GM18907 (cell line): ENCODE data around the gene APLNR.
"Not testable (repeated sequence)": the region's sequence is repeated elsewhere in the genome, so short reads cannot be mapped to it uniquely, and the experiment has no call there.

Experiments used
- ATAC-seq: cut with Tn5 transposase; IDR thresholded peaks from one replicate; pipeline ENCODE4 v1.9.1; 2021; ENCODE audit warnings: mild to moderate bottlenecking, moderate library complexity; ENCODE audit not compliant: unreplicated experiment

The APLNR gene

DNA sequence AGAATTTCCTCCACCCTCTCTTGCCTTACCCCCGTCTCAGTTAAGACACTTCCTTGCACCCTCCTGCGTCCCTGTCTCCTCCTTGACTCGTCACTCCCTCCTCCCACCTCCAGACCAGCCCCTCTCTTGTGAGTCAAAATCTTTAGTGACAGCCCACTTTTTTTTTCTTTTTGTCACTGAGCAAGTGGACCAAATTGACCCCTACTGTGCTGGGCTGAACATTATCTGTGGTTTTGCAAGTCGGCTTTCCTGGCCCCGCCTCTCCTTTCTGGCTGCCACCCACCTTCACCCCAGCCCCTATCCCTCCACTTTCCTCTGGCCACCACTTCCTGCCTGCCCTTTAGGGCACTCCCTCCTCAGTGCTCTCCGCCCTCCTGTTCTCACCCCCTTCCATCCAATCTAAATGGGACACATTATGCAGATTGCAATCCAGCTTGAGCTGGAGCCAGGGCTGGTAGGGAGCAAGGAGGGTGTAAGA is at the start of gene APLNR:
APLNR (minus strand) TSS at position 47 of the 478 bp plus-strand sequence. CDS start 246 bp downstream, outside the sequence.
- ATAC-seq: no peak

GRCh38 chr11:57283231-57283990 is 46.4 kb upstream of the APLNR start:
- ATAC-seq: no peak

GRCh38 chr11:57281546-57281945 is 44.5 kb upstream of the APLNR start:
- not testable (repeated sequence) for ATAC-seq

- ATAC-seq: no peak
Measured at GRCh38 chr11:57279116-57279515, 42.1 kb upstream of the APLNR start.

GRCh38 chr11:57278721-57279095 is 41.7 kb upstream of the APLNR start:
- ATAC-seq: no peak

DNA sequence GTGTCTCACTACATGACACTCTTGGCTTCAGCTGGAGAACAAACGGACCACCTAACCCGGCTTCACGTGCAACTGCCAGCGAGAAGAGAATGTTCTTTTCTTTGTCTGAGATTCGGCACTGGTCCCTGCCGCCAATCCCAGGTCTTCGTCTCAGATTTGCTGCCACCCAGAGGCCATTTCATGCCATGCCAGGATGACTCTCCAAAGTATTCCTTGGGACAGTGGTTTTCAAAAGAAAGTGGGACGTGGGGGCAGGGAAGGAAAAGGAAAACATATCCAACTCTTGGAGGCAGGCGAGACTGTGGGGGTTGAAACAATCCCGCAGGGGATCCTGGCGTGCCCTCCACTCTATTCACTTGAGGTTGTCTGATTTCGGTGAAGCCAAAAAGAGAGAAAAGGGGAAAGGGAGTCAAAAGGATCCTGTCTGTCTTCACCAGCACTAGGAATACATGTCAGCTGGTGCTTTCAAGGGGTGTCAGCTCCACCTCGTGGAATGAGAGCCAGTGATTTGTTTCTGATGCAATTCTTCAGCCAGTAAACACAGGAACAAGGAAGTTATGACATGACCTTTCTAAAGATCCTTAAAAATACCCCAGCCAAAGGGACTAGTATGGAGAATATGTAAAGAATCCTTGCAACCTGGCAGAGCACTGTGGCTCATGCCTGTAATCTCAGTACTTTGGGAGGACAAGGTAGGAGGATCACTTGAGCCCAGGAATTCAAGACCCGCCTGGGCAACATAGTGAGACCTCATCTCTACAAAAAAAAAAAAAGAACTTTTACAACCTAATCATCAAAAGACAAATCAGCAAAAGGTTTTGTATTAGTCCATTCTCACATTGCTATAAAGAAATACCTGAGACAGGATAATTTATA is 41.0 kb upstream of the APLNR start:
- peak; percentile 91 for ATAC-seq

DNA sequence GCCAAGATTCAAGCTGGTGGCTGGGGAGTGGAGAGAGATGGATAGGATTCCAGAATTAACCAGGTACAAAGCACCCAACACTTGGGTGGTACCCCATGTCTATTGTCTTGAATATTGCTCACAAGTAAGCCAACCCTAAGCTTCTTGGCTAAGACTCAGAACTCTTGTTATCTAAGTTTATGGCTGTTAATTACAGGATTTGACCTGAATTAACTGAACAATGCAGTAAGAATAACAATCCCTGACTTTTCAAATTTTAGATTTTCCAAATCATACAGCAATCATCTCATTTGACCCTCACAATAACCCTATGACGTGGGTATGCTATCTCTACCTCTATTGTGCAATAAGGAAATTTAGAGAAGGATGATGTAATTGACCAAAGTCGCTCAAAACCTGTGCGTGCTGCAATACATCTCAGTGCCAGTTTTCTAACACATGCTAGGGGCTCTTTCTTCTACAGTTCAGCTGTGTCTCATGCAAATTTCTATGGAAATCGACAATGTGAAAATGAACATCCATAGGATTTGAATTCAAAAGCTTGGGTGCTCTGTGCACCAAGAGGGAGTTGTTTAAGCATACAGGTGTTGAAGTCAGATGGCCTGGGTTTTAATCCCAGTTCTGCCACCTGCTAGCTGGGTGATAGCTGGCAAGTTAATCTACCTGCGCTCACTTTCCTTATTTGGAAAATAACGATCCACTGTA is 40.1 kb upstream of the APLNR start:
- no peak for ATAC-seq

DNA sequence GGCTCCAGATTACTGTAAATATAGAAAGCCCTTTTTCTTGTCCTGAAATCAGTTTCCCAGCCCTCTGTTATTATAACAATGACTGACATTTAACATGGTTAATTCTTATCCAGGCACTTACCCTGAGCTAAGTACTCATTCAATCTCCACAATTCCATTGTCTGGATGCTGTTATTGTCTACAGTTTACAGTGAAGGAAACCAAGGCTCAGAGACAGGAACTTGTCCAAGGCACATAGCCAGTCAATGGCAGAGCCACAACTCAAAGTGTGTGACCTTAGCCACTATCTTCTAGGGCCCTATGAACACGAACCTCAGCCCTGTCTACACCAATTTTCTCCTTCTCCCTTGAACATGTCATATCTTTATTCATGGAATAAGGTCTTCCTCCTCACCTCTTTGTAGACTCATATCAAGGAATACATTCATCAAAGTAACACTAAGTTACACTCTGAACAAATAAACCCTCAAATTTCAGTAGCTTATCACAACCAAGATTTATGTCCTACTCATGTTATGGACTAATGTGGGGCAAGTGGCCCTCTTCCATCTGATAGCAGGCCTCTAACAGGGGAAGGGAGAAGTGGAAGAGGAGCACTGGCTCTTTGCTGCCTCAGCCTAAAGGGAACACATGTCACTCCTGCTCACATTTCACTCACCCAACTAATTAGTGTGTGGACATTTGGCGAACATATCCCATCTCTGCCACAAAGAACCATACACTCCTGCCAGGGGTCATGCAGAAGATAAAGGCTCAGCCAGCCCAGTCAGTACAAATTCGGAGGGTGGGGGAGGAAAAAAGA is 39.3 kb upstream of the APLNR start:
- ATAC-seq: no peak

- no peak for ATAC-seq
Measured at GRCh38 chr11:57275582-57275981, 38.5 kb upstream of the APLNR start.

DNA sequence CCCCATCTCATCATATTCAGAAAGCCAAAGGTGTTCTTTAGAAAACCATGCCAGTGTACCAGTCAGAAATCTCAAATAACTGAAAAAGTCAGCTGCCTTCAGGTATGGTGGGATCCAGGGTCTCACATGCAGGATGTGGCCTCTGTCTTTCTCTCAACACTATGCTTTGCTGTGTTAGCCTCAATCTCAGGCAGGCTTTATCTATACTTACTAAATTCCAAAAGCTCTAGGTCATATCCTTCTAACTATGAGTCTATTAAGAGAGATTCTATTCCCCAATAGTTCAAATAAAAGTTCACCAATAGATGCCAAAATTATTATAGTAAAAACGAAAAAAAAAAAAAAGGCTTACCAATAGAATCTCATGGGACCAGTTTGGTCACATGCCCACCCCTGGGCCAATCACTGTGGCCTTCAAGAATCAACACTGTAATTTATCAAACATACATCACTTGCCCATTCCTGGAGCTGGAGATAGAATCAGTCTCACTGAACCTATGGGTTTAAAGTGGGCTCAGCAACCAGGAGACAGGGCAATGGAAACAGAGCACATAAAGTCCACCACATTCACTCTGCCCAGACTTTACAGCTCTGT is 38.0 kb upstream of the APLNR start:
- no peak for ATAC-seq

GRCh38 chr11:57273448-57274058 is 36.5 kb upstream of the APLNR start:
- ATAC-seq: no peak

DNA sequence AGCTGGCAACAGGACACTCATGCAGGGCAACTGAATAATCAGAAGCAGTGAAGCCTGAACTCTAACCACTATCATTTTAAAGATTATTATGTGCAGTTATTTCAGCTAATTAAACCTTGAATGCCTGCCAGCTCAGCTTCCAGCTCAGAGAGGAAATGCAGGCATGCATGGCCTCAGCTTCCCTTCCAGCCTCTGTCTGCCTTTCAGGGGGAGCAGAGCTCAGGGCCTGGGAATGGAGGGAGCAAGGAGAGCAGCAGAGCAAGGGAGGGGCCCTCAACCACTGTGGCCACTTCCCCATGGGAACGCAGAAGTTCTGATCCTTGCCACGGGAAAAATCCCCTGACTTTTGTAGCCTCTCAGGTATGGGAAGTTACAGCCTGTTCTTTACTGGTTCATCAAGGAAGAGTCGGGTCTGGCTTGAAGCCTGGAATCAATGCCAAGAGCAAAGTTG is 32.5 kb upstream of the APLNR start:
- ATAC-seq: no peak

DNA sequence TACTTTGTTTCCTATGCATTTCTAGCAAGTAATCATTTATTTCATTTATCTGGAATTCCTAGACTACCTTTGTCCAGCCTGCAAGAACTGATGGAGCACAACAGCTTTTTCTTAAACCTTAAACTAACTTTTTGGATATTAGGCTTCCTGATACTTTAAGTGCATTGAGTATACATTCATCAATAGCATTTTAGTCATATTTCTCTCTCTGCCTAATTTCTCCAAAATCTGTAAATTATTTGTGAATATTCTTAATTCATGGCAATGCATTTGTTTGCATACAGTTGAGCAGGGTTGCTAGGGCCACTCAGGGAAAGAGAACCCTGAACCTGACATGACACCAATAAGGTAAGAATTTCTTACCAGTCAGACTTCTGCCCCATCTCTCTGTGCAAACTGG is 29.1 kb upstream of the APLNR start:
- no peak for ATAC-seq

- no peak for ATAC-seq
Measured at GRCh38 chr11:57263351-57263750, 26.3 kb upstream of the APLNR start.

DNA sequence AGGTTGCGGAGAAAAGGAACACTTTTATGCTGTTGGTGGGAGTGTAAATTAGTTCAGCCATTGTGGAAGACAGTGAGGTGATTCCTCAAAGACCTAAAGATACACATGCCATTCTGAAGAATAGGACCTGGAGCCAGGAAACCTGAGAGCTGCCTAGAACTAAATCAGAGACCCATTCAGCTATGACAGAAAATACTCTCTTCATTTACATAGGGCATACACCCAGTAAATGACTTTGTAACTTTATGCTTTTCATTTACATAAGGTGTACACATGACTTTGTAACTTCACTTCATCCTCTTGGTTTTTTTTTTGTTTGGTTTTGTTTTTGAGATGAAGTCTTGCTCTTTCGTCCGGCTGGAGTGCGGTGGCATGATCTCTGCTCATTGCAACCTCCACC is 25.1 kb upstream of the APLNR start:
- ATAC-seq: no peak

DNA sequence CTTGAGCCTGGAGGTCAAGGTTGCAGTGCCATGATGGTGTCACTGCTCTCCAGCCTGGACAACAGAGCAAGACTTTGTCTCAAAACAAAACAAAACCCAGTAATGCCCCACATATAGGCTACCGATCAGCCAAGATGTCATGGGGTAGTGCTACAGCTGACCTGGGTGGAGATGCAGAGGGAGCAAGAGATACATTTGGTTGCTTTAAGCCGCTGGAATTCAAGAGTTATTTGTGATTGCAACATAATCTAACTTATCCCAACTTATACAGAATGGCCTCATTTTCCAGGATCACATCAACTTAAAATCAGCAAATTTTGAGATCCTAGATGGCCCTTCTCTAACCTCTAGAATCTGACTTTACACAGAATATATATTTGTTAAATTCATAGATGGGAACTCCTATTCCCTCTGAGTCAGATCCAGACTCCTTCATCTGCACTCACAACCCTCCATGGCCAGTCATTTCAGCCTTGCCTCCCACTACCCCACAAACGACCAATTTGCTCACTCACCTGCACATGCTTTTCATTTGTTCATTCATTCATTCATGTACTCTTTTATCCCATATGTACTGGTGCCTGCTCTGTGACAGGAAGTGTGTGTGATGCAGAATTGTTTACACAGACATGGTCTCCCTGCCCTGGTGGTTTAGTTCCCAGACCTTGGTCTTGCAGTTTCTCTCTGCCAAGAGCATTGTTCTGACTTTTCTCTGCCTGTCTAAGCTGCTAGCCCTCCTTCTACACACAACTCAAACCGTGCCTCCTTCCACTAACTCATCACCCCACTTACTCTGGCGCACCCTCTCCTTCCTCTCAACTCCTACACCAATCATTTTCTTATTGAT is 24.1 kb upstream of the APLNR start:
- ATAC-seq: no peak

DNA sequence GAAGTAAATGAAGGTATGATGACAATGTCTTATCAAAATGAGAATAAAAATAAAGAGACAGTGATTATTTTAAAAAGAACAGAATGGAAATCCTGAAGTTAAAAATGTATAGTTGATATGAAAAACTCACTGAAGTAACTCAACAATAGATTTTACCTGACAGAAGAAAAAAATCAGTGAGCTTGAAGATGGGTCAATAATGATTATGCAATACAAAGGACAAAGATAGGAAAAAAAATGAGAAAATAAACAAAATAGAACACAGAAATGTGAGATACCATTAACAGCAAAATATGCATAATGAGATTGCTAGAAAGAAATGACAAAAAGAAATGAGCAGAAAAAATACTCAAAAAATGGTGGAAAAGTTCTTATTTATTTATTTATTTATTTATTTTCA is 19.1 kb upstream of the APLNR start:
- no peak for ATAC-seq

DNA sequence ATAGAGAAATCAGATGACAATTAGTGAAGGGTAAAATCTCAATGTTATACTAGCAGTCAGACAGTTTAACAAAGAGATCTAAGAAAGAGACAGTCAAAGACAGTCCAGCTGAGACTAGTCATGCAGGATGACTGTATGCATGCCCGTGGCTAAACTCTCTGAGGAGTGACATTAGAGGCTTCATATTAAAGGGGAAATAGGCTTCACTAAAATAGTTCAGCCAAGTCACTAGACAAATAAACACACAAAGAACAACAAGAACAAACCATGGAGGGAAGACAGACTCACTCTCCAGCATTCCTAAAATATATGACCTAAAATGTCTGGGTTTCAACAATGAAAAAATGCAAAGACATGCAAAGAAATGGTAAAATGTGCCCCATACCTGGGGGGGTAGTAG is 18.6 kb upstream of the APLNR start:
- ATAC-seq: no peak

DNA sequence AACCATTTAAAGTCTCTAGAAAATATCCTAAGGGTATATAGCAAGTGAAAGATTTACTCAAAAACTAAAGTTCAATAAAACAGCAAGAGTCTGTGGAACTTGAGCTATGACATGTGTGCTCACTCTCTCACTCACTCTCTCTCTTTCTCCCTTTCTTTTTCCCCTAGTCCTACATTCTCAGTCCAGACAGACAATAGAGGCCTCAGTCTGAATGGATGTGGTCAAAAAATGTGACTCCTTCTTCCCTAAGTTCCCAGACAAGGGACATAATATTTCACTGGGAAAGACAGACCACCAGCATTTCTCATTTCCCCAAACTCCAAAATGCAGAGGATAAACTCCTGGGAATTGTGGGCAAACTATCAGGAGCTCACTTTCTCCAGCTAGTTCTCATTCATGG is 17.6 kb upstream of the APLNR start:
- no peak for ATAC-seq
